Stimulated activated CD8-positive, alpha-beta memory T cell treated with anti-CD3 and anti-CD28 coated beads, Interleukin-4, amount 100 ng/mL, for 24 hours (primary cell): ENCODE measurements around the gene SCYGR1.
"Not testable (repeated sequence)": the region's sequence is repeated elsewhere in the genome, so short reads cannot be mapped to it uniquely, and the experiment has no call there.

Experiments used
- DNase-seq: peaks from one replicate; pipeline ENCODE4 v3.0.0-alpha.2; 2020; ENCODE audit warnings: low read depth

The SCYGR1 gene

DNA sequence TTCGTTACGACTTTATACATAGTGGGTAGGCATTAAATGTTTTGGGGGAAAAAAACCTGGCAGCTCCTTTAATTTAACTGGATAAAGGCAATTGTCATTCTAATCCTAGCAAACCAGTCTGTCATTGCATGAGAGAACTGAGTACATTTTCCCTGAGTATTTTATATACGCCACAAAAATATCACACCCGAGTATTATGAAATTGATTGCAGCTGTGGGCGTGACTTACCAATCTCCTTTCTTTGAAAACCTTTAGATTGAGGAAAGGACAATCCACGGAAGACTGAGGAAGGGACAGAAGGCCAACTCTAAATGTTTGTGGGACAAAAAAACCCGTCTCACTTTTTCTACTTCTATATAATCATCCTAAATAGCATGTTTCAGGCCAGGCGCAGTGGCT lies 17.7 kb downstream of the SCYGR1 start:
- DNase-seq, result no peak

DNA sequence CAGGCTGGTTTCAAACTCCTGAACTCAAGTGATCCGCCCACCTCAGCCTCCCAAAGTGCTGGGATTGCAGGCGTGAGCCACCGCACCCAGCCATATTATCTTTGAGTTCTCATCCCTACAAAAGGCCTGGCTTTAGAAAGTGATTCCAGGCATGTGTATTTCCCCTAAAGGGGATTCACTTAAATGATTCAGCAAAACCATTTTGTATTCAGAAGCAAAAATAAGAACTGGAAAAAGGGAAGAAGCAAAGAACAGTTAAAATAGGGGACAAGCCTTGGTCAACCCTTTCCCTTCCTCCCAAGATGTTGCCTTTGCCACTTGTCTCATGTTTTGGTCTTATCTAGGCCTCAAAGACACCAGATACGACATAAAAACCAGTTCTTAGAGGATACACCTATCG lies 19.2 kb downstream of the SCYGR1 start:
- DNase-seq, result no peak

DNA sequence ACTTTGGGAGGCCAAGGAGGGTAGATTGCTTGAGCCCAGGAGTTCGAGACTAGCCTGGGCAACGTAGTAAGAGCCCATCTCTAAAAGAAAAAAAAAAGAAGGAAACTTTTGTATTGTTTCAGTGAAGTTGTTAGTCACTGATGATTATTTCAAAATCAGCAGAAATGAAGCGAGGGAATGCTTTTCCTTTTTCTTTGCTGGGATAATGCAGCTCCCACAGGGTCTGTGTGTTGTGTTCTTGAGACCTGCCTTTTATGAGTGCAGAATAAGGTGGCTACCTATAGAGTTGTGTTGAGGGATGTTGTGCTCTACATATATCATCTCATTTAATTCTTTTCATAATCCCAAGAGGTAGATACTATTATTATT lies 20.3 kb downstream of the SCYGR1 start:
- no peak for DNase-seq

DNA sequence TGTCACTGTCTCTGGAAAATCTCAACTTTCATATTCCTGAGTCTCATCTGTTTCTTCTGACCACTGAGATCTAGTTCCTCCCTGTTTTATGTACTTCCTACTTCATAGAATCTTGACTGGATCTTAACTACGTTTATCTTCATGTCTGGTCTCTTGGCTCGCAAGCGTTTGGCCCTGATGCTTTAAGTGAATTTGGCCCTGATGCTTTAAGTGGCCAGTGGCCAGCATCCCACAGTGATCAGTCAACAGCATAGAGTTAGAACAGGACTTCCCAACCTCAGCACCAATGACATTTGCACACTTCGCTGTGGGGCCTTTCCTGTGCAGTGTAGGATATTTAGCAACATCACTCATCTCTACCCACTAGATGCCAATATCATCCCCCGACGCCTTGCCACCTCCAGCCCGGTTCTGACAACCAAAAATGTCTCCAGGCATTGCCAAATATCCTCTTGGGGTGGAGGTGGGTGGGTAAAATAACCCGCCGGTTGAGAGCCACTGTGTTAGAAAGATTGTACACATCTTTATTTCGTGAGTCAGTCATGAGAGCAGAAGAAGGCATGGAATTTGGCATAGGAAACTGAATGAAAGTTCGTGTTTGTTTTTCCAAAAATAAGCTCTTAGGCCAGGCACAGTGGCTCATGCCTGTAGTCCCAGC lies 20.9 kb downstream of the SCYGR1 start:
- no peak for DNase-seq

DNA sequence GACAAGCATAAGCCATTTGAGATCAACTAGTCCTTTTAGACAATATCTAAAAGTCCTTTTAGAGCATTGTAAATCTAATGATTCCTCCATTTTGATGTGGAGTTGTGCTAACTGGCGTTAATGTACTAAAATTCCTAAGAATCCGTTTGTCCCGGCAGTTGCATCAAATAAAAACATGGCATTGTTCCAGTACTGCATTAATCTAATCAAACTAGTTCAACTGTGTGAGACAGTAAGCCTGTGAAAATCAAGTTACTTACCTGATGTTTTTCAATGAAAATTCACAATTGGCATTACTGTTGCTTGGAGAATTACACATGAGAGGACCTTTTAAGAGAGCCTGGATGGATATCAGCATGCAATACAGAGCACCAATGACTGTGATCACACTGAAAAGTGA lies 21.9 kb downstream of the SCYGR1 start:
- DNase-seq, result no peak

DNA sequence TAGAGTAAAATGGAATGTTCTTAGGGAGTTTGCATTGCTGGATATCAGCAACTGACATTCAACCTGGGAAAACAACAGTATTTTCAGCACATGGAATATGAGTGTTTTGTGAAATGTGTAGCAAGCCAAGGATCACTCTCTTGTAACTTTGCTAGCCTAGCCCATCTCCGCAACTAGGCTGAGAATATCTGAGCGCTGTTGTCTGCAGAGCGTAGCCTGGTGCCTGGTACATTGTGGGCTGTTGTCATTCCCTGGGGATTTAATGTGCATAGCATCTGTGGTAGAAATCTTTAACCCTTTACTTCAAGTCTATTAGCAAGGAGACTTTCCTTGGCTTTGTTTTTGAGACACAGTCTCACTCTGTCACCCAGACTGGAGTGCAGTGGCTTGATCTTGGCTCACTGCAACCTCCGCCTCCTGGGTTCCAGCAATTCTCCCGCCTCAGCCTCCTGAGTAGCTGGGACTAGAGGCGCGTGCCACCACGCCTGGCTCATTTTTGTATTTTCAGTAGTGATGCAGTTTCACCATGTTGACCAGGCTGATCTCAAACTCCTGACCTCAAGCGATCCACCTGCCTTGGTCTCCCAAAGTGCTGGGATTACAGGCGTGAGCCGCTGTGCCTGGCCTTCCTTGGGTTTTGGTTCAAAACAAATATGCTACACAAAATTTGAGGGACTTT lies 23.0 kb downstream of the SCYGR1 start:
- not testable (repeated sequence) for DNase-seq

DNA sequence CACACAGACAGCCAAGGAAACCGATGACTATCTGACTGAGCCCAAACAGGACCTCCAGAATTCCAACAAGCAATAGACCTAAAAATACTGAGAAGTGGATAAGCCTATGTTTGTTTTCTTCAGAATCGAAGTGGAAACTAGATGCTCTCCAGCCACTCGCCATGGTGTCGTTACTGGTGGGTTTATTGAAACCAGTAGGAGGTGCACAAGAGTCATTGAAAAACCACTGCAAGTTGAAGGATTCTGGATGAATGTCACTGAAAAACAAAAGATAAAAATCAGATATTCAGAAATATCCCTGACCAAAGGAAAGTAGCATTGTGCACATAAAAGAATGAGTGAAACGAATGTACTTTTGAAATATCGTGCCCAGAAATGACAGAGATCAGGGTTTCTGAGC lies 24.0 kb downstream of the SCYGR1 start:
- no peak for DNase-seq

DNA sequence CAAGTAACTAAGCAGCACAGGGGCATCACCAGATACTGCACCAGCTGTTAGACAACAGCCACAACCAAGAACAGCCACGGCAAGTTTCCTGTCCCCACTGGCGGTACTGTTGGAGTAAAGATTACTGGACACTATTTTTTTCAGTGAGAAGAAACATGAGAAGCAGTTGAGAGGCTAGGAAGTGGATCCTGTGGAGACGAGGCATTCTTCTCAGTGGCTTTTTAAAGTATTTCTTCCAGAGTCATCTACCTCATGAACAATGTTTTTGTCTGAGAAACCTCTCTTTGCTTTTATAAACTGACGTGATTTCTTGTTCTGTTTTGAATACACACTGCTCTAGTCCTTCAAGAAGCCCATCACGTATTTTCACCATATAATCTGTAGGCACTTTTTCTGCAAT lies 27.4 kb downstream of the SCYGR1 start:
- no peak for DNase-seq

DNA sequence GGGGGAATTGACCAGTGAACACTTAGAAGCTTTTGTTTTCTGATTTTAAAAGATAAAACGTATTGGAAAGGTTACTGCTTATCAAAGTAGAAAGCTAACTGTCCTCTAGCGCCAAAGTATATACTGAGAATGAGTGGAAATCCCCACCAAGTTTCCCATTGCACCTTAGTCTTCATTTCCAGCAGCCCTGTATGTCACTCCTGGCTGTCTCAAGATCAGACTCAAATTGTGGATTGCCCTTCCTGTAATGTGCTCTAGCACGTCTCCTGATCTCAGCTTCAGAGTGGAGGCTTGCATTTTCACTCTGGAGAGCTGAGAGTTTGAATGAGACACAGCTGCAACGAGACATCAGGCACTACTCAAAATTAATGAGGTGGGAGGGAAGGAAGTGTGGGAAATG lies 36.1 kb downstream of the SCYGR1 start:
- DNase-seq, result no peak

DNA sequence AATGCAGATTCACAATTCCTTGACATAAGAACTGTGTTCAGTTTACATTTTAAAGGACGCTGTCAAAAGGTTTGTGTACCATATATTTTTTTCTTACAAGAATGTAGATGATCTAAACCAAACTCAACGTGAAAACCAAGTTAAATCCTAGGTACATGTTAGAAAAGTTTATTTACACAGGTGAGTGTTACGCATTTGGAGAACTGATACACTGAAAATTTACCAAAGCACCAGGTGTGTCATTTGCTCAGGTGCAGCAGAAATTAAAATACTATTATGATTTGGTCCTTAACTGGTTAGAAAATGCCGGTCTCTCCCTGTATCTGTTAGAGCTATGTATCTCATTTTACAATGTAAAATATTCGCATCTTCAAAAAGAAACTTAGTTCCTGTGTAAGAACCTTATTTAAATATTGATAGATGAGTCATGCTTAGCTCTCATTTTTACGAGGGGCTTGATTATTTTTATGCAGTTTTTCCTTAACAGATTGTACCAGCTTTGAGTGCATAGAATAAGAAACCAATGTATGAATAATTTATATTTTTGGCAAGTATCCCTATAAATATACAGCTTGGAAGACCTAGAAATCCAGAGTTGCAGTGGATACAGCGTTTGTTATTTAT lies 37.6 kb downstream of the SCYGR1 start:
- no peak for DNase-seq

DNA sequence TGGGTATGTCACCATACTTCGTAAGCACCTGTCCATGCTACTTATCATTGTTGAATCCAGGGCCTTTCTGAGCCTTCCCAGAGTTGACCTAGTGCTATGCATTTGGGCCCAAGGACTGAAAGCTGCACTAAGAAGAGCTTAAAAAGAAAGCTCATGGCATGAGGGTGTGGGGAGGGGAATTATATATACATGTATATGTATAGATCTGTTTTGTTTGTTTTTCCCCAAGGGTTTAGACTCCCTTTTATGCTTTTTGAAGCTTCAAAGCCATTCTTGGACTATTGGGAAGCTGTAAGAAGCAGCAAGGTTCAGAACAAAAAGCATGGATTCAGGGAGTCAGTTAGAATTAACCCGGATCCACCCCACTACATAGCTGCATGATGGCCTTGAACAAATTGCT lies 39.4 kb downstream of the SCYGR1 start:
- DNase-seq, result no peak

DNA sequence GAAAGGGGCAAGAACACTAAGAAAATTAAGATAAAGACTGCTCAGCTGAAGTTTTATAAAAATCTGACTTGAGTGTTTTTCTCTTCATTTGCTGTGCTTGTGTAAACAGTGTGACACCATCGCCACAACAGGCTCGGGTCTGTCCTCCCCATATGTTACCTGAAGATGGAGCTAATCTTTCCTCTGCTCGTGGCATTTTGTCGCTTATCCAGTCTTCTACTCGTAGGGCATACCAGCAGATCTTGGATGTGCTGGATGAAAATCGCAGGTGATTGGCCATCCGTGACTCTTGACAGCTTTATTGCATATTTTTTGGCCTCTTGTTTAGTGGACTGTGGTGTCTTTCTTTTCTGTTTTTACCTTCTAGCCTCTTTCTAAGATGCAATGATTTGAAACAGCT lies 40.6 kb downstream of the SCYGR1 start:
- DNase-seq, result no peak

DNA sequence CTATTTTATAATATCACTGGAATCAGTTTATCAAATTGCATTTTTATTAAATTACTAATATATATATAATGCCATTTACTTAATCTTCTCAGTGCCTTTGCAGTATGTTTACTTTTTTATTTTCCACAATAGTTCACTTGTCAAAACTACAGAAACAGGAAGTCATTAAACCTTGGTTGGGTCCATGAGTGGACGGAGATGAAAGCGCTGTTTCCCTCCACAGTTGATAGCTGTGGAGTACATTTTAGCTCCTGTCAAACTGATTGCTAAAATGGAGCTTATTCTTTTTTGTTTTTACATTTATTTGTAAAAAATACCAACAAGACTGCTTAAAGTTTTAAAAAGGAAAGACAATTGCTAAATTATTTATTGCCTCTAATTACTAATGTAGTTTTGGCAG lies 43.5 kb downstream of the SCYGR1 start:
- DNase-seq, result no peak

DNA sequence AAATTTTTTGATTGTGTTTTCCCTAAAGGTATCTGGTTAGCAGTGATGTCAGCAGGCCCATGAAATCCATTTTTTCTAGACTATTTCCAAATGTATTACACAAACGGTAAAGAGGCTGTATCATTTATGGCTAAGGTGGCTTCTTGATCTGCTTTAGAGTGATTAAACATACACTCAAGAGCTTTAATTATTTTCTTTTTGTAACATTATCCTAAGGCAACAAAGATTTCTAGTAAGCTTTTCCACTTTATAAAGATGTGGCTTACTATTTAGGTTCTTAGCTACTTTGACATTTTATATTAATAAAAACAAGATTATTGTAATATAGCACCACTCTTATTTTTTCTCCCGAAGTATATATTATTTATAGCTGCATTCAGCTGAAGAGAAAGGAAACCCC lies 46.2 kb downstream of the SCYGR1 start:
- no peak for DNase-seq

DNA sequence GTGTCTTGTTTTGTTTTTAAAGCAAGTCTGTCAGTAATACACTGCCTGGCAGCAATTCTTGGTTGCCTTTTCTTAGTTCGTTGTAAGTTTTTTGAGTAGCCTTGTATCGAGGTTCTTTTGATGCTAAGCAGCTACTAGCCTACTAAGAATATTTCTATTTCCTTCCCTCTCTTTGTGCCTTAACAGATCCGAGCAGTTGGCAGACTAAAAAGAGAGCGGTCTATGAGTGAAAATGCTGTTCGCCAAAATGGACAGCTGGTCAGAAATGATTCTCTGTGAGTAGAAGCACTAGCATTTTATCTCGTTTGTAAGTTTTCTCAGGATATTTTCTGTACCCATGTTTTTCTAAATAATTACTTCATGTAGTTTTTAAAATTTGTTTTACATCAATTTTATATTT lies 47.6 kb downstream of the SCYGR1 start:
- no peak for DNase-seq

DNA sequence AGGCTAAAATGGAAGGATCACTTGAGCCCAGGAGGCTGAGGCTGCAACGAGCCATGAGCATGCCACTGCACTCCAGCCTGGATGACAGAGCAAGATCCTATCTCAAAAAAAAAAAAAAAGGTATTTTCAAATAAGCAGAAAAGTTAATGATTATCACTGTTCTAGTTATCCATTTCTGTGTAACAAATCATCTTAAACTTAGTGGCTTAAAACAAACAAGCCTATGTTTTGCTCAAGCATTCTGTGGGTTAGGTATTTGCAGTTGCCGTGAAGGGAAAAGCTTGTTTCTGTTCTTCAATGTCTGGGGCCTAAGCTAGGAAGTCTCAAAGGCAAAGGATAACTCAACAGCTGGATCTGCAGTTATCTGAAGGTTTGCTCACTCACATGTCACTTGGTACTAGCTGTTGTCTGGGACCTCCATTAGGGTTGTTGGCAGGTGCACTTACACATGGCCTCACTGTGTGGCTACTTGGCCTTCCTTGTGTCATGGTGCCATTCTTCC lies 48.6 kb downstream of the SCYGR1 start:
- no peak for DNase-seq
